Measurements from ENCODE around the gene LAPTM5.

The LAPTM5 gene

GRCh38 chr1:30712583-30712982 is 45.0 kb downstream of the LAPTM5 start:
- no peak for DNase-seq

GRCh38 chr1:30710407-30710806 is 47.2 kb downstream of the LAPTM5 start:
- DNase-seq, result no peak

- DNase-seq, result no peak
These were observed 49.2 kb downstream of the LAPTM5 start for GRCh38 chr1:30708361-30708728.

- DNase-seq, result peak; percentile 82
These were observed 49.9 kb downstream of the LAPTM5 start for GRCh38 chr1:30707412-30708360.

- no peak for DNase-seq
These were observed 51.0 kb downstream of the LAPTM5 start for GRCh38 chr1:30706528-30706927.

- DNase-seq, result no peak
These were observed 51.9 kb downstream of the LAPTM5 start for GRCh38 chr1:30705698-30706097.

GRCh38 chr1:30704765-30705509 is 52.6 kb downstream of the LAPTM5 start:
- no peak for DNase-seq

- DNase-seq, result no peak
These were observed 53.3 kb downstream of the LAPTM5 start for GRCh38 chr1:30704271-30704670.

- no peak for DNase-seq
These were observed 54.8 kb downstream of the LAPTM5 start for GRCh38 chr1:30702823-30703222.

GRCh38 chr1:30701258-30701633 is 56.3 kb downstream of the LAPTM5 start:
- no peak for DNase-seq

- DNase-seq, result no peak
These were observed 56.9 kb downstream of the LAPTM5 start for GRCh38 chr1:30700528-30701257.

- no peak for DNase-seq
These were observed 57.8 kb downstream of the LAPTM5 start for GRCh38 chr1:30699762-30700161.

- DNase-seq, result peak; percentile 60
These were observed 59.1 kb downstream of the LAPTM5 start for GRCh38 chr1:30698401-30698981.

- DNase-seq, result peak; percentile 56
These were observed 59.8 kb downstream of the LAPTM5 start for GRCh38 chr1:30697571-30698376.

- peak; percentile 38 for DNase-seq
These were observed 60.7 kb downstream of the LAPTM5 start for GRCh38 chr1:30696831-30697230.

- no peak for DNase-seq
These were observed 62.1 kb downstream of the LAPTM5 start for GRCh38 chr1:30695439-30695841.

- DNase-seq, result no peak
These were observed 63.0 kb downstream of the LAPTM5 start for GRCh38 chr1:30694280-30695175.

- no peak for DNase-seq
These were observed 63.8 kb downstream of the LAPTM5 start for GRCh38 chr1:30693822-30694221.

- no peak for DNase-seq
These were observed 64.2 kb downstream of the LAPTM5 start for GRCh38 chr1:30693366-30693765.

- peak; percentile 21 for DNase-seq
These were observed 64.6 kb downstream of the LAPTM5 start for GRCh38 chr1:30692948-30693301.

Measured in activated effector memory CD4-positive, alpha-beta T cell treated with anti-CD3 and anti-CD28 coated beads, Interleukin-2, amount 50 U/mL, for 16 hours (primary cell).